GM20431 (cell line): ENCODE data around the gene WSB1.

Source experiments
- in situ Hi-C: fragments of 300-500 bp; cut with MseI, MboI; formaldehyde crosslinking; loops from one replicate; pipeline ENCODE4 v1.15.0; 2020; ENCODE audit warnings: low sequenced_read_pairs; ENCODE audit not compliant: unreplicated experiment

WSB1 gene

DNA sequence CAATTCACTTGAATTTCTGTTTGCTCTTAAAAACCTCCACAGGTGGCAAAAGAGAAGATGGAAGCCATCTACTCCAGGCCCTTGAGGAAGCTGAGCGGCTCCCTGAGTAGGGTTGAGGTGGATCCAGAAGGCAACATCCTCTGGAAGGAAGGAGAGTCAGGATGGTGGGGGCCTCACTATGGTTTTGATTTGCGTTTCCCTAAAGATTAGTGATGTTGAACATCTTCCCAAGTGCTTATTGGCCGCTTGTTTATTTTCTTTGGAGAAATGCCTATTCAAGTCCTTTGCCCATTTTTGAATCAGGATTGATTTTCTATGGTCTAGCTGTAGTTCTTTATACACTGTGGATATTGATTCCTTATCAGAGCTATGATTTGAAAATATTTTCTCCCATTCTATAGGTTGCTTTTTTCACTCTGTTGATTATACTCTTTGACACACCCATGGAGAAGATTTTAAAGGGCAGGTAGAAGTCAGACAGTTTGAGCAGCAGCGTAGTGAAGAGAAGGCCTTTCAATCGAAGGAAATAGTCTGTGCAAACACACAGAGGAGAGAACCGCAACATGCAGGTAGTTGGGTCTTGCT lies 58.6 kb downstream of the WSB1 start:
- in situ Hi-C loops = no loop called here

GRCh38 chr17:27353033-27353460 lies 59.1 kb downstream of the WSB1 start:
- in situ Hi-C loops = no loop called here

DNA sequence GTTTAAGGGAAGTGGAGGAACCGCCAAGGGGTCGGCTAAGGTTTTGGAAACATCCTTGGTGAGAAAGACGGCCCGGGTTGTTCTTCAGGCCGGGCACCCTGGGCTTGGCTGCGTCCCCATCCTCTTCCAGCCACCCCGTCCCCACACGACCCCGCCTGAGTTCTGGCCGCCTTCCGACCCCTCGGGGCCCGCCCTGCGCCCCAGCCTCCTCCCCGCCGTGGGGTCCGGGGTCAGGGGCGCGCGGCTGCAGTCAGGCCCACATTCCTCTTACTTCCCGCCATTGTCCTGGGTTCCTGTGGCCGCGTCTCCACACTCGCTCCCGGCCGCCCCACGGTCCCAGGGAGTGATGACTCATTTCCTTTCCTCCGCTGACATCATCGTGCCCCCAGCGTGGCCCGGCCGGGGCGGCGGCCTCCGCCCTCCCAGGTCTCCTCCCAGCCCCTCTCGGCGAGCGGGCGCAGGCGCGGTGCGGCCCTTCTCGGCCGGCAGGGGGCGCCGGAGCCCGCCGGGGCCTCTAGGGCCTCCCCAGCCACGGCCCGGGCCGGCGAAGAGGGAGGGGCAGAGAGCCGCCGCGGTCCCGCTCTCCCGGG lies 59.6 kb downstream of the WSB1 start:
- in situ Hi-C loops = no loop called here

DNA sequence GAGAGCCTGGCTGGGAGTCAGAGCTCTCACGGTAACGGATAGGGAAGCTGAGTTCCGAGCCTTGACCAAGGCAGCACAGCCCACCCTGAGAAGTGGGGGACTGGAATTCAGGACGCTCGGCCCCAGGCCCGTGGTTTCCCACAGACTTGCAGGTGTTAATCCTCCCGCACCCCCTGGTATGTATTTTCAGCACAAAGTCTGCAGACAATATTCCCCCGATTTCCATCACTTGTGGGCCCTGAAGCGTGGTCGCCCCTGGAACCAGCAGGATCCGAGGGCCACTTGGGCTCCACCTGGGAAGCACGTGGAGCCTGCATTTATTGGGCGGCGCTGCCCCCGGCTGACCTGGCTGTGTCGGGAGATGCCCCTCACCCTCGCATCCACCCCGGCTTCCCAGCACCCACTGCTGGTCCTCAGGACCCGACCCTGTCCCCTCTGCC lies 60.2 kb downstream of the WSB1 start:
- in situ Hi-C loops = no loop called here

DNA sequence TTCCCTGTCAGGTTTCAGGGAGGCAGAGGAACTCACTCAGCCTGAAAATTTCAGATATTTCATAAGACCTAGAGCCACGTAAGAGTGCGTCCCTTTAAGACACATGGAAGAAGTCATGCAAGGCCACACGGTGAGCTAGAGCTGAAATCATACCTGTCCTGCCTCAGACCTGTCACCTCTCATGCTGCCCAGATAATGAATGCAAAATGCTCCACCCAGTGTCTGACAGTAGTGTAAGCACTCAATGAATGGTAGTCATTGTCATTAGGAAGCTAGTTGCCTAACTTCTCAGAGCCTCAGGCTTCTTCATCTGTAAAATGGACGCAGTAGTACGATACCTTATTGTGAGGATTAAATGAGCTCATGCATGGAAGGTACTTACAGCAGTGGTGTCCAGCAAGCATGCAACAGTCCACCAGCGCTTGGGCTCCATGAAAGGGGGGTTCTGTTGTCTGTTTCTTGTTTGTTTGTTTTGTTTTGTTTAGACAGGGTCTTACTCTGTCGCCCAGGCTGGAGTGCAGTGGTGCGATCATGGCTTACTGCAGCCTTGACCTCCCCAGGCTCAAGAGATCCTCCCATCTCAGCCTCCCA lies 60.7 kb downstream of the WSB1 start:
- in situ Hi-C loops = no loop called here

GRCh38 chr17:27355419-27355818 lies 61.5 kb downstream of the WSB1 start:
- in situ Hi-C loops = no loop called here

- in situ Hi-C loops = no loop called here
Measured at GRCh38 chr17:27356091-27356705, 62.3 kb downstream of the WSB1 start.

DNA sequence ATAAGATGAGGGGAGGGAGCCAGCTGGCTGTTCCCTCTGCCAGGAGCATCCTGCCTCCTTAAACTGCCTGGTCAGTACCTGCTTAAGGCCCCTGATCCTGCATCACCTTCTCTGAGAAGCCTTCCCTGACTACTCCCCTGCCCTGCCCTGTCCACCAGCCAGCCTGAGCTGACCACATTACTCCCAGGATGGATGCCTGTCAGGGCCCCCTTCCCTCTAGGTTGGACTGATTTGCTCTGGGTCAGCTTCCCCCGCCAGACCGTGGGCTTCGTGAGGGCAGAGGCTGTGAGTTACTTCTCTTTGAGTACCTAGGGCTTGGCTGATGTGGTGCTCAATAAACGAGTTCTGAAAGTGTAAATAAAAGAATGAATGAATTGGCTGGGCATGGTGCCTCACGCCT lies 63.3 kb downstream of the WSB1 start:
- in situ Hi-C loops = no loop called here

- in situ Hi-C loops = no loop called here
Measured at GRCh38 chr17:27360507-27360906, 66.6 kb downstream of the WSB1 start.

GRCh38 chr17:27361695-27362094 lies 67.8 kb downstream of the WSB1 start:
- in situ Hi-C loops = no loop called here

GRCh38 chr17:27362503-27362902 lies 68.6 kb downstream of the WSB1 start:
- in situ Hi-C loops = no loop called here

DNA sequence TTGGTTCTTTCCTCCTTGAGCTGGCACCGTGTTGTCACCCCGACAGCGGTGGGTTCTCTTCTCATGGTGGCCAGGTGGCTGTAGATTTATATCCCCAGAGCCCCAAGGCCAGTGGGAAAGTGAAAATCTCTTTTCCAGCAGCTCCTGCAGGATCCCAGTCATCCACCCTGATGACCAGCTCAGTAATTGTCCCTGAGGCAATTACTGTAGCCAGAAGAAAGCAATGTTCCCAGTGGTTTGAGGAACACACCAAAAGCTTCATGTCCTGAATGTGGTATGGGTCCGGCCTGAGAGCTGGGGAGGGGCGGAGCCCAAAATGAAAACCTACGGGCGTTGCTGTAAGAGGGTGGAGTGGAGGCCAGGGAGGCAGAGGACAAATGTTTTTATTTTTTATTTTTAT lies 69.0 kb downstream of the WSB1 start:
- in situ Hi-C loops = no loop called here

- in situ Hi-C loops = no loop called here
Measured at GRCh38 chr17:27363326-27363725, 69.4 kb downstream of the WSB1 start.
